Lower lobe of right lung (tissue), 2 donors: ENCODE results near the gene MYO10. TPM values are rescaled to one million over a fixed set of nuclear protein-coding genes. Genes with fewer than 3 reads are reported as not detected.

Experiments used
- ATAC-seq, 2 donors: fragments of 200-7000 bp; cut with Tn5 transposase; one replicate each; pipeline ENCODE4 v1.9.1; 2020 to 2022; ENCODE audit warnings: mild to moderate bottlenecking in 2 of 2, moderate library complexity in 2 of 2
- DNase-seq: peaks from one replicate; pipeline ENCODE4 v3.0.0-alpha.2; 2020
- H3K27ac ChIP-seq: fragments of 200-600 bp; one replicate; pipeline ENCODE4 v1.8.0; 2022
- H3K27me3 ChIP-seq: fragments of 200-600 bp; one replicate; pipeline ENCODE4 v1.8.0; 2022; ENCODE audit warnings: low read depth
- H3K36me3 ChIP-seq: fragments of 200-600 bp; one replicate; pipeline ENCODE4 v1.8.0; 2022; ENCODE audit warnings: mild to moderate bottlenecking
- H3K4me1 ChIP-seq: fragments of 200-600 bp; one replicate; pipeline ENCODE4 v1.8.0; 2022
- H3K4me3 ChIP-seq: fragments of 200-600 bp; one replicate; pipeline ENCODE4 v1.8.0; 2022; ENCODE audit warnings: mild to moderate bottlenecking
- H3K9me3 ChIP-seq: fragments of 200-600 bp; one replicate; pipeline ENCODE4 v1.8.0; 2022
- intact Hi-C: fragments of 100-400 bp; cut with DNase I; formaldehyde crosslinking; loops from one replicate; pipeline ENCODE4 v1.11.0; 2022
- total RNA-seq: library from RNA; stranded (reverse); fragmentation: NEBNext Ultra II Directional; extraction: Animal tissue kit (Norgen Biotek cat#: 25700); gene quantifications from one replicate; pipeline ENCODE4 v1.2.1, GENCODE V29; 2021
- TF ChIP-seq, protein P1 (sequence below): fragments of 200-600 bp; IDR thresholded peaks from one replicate; pipeline ENCODE4 v1.8.0; 2022; ENCODE audit warnings: antibody characterized with exemption, mild to moderate bottlenecking
- donor health status: DM: no; HTN: yes; CAD: no; lungs with severe emphysema.

The MYO10 gene
- total RNA-seq, 1 donor from 2014 or later, result 51.5 TPM

DNA sequence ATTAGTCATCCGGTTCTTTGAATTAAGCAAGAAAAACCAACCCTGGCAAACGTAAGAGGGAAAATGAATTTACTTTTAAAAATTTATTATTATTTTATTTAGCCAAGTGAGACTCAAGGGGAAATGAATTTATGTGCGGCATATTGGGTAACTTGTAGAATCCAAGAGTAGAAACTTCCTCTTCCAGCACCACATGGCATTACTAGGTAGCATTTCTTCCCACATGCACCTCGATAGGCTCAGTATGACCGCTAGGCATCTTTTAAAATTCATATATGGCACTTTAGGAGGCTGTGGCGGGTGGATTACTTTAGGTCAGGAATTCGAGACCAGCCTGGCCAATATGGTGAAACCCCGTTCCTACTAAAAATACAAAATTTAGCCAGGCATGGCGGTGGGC lies 17.6 kb upstream of the MYO10 start:
- Histone ChIP-seq H3K27ac (no peak overlapping the region), H3K27me3 (no peaks in the 10 kb centered on the region), H3K4me3 (no peak overlapping the region), H3K36me3 (no peaks in the 10 kb centered on the region), H3K4me1 (no peaks in the 10 kb centered on the region), H3K9me3 (no peaks in the 10 kb centered on the region)
- intact Hi-C loops, result no loop called here
- TF ChIP-seq, protein P1, sequence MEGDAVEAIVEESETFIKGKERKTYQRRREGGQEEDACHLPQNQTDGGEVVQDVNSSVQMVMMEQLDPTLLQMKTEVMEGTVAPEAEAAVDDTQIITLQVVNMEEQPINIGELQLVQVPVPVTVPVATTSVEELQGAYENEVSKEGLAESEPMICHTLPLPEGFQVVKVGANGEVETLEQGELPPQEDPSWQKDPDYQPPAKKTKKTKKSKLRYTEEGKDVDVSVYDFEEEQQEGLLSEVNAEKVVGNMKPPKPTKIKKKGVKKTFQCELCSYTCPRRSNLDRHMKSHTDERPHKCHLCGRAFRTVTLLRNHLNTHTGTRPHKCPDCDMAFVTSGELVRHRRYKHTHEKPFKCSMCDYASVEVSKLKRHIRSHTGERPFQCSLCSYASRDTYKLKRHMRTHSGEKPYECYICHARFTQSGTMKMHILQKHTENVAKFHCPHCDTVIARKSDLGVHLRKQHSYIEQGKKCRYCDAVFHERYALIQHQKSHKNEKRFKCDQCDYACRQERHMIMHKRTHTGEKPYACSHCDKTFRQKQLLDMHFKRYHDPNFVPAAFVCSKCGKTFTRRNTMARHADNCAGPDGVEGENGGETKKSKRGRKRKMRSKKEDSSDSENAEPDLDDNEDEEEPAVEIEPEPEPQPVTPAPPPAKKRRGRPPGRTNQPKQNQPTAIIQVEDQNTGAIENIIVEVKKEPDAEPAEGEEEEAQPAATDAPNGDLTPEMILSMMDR, result no peak
- ATAC-seq, result no peak
- DNase-seq, result no peak

DNA sequence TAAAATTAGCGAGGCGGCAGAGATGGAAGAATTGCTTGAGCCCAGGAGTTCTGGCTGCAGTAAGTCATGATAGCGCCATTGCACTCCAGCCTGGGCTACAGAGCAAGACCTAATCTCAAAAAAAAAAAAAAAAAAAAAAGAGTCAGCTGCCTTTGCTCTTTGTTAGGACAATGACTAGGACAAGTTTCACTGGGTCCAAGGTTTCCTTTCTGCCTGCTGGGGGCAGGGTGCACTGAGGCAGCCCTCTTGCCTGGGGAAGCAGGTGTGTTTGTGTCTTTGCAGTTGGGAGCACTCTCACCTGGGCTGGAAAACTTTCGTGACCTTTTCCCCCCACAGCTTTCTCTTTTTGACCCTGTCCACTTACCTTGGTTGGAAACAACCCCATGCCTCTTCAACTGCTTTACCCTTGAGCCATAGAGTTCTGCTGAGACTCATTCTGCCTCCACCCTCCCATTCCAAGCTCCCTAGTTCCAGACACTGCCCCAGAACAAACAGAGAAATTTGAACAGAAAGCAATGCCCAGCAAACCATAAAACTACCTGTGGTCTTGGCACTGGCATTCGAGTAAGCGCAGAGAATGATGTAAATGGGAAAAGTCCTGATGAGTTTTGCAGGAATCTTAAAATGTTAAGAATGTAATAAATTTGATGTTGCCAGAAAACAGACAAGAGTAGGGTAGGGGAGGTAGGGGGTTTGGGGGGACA lies 17.0 kb upstream of the MYO10 start:
- TF ChIP-seq, protein P1, result no peak
- Histone ChIP-seq H3K9me3 (no peaks in the 10 kb centered on the region), H3K27ac (no peak overlapping the region), H3K36me3 (no peaks in the 10 kb centered on the region), H3K4me1 (no peaks in the 10 kb centered on the region), H3K4me3 (no peak overlapping the region), H3K27me3 (no peaks in the 10 kb centered on the region)
- ATAC-seq, result no peak
- no peak for DNase-seq
- intact Hi-C loops, result no loop called here

DNA sequence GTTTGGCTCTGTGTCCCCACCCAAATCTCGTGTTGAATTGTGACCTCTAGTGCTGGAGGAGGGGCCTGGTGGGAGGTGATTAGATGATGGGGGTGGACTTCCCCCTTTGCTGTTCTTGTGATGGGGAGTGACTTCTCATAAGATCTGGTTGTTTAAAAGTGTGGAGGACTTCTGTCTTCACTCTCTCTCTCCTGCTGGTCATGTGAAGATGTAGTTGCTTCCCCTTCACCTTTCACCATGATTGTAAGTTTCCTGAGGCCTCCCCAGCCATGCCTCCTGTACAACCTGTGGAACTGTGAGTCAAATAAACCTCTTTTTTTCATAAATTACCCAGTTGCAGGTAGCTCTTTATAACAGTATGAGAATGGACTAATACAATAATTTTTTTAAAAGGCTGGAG lies 10.6 kb upstream of the MYO10 start:
- Histone ChIP-seq H3K27me3 (no peaks in the 10 kb centered on the region), H3K36me3 (no peaks in the 10 kb centered on the region), H3K4me1 (no peaks in the 10 kb centered on the region), H3K4me3 (no peak overlapping the region), H3K9me3 (peaks cover 9% of the 10 kb centered on the region), H3K27ac (no peak overlapping the region)
- ATAC-seq (no peak), DNase-seq (no peak)
- intact Hi-C loops, result no loop called here
- TF ChIP-seq, protein P1, result no peak

DNA sequence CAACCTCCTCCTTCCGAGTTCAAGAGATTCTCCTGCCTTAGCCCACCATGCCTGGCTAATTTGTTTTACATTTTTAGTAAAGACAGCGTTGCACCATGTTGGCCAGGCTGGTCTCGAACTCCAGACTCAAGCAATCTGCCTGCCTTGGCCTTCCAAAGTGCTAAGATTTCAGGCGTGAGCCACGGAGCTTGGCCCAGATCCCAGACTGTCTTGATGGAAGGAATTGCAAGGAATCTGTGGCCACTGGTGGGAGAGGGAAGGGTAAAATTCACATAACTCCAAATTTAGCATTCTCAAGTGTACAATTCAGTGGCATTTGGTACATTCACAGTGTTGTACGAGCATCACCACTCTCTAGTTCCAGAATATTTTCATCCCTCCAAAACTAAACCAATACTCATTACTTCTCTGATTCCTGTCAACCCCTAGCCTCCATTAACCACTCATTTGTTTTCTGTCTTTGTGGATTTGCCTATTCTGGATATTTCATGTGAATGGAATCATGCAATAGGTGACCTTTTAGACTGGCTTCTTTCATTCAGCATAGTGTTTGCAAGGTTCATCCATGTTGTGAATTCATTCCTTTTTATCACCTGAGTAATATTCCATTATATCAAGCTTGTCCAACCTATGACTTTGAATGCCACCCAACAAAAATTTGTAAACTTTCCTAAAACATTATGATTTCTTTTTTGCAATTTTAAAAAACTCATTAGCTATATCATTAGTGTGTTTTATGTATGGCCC lies 8.9 kb upstream of the MYO10 start:
- DNase-seq, result no peak
- no peak overlapping the region for H3K4me3 ChIP-seq
- H3K4me1 ChIP-seq, result no peaks in the 10 kb centered on the region
- H3K27ac ChIP-seq, result no peak overlapping the region
- no peak for ATAC-seq
- TF ChIP-seq, protein P1, result no peak
- intact Hi-C loops, result no loop called here
- H3K27me3 ChIP-seq, result no peaks in the 10 kb centered on the region
- H3K9me3 ChIP-seq, result peaks cover 9% of the 10 kb centered on the region
- H3K36me3 ChIP-seq, result no peaks in the 10 kb centered on the region

DNA sequence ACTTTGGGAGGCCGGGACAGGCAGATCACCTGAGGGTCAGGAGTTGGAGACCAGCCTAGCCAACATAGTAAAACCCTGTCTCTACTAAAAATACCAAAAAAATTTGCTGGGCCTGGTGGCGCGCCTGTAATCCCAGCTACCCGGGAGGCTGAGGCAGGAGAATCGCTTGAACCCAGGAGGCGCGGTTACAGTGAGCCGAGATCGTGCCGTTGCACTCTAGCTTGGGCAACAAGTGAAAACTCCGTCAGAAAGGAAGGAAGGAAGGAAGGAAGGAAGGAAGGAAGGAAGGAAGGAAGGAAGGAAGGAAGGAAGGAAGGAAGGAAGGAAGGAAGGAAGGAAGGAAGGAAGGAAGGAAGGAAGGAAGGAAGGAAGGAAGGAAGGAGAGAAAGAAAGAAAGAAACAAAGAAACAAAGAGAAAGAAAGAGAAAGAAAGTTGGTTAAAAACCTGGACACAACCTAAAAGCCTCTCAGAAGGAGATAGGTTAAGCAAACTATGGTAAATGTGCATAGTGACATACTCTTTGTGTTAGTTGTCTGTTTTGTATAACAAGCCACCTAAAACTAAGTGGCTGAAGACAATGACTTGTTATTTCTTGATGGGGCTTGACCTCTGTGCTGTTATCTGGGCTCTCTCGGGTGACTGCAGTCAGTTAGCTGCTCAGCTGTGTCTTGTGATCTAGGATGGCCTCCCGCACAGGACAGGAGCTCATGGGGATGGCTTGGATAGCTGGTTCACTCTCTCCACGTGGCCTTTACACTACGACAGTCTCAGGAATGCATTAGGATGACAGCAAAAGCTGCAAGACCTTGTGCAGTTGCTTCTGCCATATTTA lies 8.0 kb upstream of the MYO10 start:
- H3K36me3 ChIP-seq, result no peaks in the 10 kb centered on the region
- no peak for ATAC-seq
- H3K27ac ChIP-seq, result no peak overlapping the region
- no peaks in the 10 kb centered on the region for H3K27me3 ChIP-seq
- TF ChIP-seq, protein P1, result no peak
- intact Hi-C loops, result no loop called here
- H3K4me1 ChIP-seq, result no peaks in the 10 kb centered on the region
- H3K4me3 ChIP-seq, result no peak overlapping the region
- no peak for DNase-seq
- H3K9me3 ChIP-seq, result peaks cover 9% of the 10 kb centered on the region
